Subcutaneous abdominal adipose tissue (tissue), 5 donors: ENCODE data around the gene COL16A1.

ENCODE experiments used
- H3K27ac ChIP-seq: one replicate; pipeline ENCODE4 v1.7.0; 2013; ENCODE audit warnings: low read depth, mild to moderate bottlenecking, inconsistent platforms, low read length, moderate library complexity
- H3K27me3 ChIP-seq, 5 donors: one replicate each; pipeline ENCODE4 v1.7.0; 2013; ENCODE audit warnings: low read length in 5 of 5, inconsistent platforms in 1 of 5; ENCODE audit not compliant: control insufficient read depth in 5 of 5, insufficient read depth in 4 of 5
- H3K36me3 ChIP-seq, 5 donors: one replicate each; pipeline ENCODE4 v1.7.0; 2013; ENCODE audit warnings: low read length in 5 of 5; ENCODE audit not compliant: control insufficient read depth in 5 of 5, insufficient read depth in 5 of 5
- H3K4me1 ChIP-seq, 5 donors: one replicate each; pipeline ENCODE4 v1.7.0; 2013; ENCODE audit warnings: low read length in 5 of 5, mild to moderate bottlenecking in 3 of 5, moderate library complexity in 1 of 5; ENCODE audit not compliant: control insufficient read depth in 5 of 5, insufficient read depth in 5 of 5
- H3K4me3 ChIP-seq, 5 donors: one replicate each; pipeline ENCODE4 v1.7.0; 2013; ENCODE audit warnings: low read length in 5 of 5, low read depth in 1 of 5
- H3K9ac ChIP-seq, 5 donors: one replicate each; pipeline ENCODE4 v1.7.0; 2013; ENCODE audit warnings: low read length in 5 of 5, mild to moderate bottlenecking in 4 of 5, moderate library complexity in 3 of 5
- H3K9me3 ChIP-seq, 5 donors: one replicate each; pipeline ENCODE4 v1.7.0; 2013; ENCODE audit warnings: low read length in 5 of 5; ENCODE audit not compliant: control insufficient read depth in 5 of 5
- donor health status: healthy.
- donor health status: healthy.
- donor health status: healthy.
- donor health status: healthy.
- donor health status: healthy.

COL16A1 gene

DNA sequence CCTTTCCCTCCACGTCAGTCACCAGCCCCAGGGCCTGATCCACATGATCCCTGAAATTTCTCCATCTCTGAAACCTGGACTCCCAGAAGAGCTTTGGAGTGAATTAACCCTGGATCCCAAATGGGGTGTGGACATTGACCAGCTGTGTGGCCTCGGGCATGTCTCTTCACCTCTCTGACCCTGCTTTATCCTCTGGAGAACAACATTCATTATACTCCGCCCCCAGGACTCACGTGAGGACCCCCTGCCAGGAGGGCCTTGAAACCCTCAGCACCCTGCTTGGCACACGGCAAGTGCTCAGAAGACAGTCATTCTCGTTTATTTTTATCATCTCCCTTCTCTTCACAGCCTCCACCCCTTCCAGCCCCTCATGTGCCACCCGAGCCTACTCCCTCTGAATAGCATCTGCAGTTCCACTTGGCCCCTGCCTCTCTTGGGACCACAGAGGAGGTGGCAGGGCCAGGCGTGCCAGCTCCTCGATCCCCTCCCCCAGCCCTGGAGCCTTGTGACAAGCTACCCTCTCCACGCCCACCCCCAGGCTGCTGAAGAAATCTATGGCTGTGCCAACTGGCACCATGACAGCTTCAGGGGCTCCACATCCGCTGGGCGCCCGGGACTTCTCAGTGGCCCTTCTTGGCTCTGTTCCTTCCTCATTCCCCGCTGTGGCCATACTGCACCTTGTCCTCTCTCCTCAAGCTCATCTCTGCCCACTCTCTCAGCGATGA is 42.3 kb upstream of the COL16A1 start:
- peaks cover 0 to 13% (median 0%) of the 10 kb centered on the region in 5 donors for H3K4me1 ChIP-seq
- no peak overlapping the region for H3K27ac ChIP-seq
- H3K9ac ChIP-seq, result no peak overlapping the region

GRCh38 chr1:31745096-31745945 is 41.5 kb upstream of the COL16A1 start:
- Histone ChIP-seq H3K4me3 (no peak overlapping the region), H3K9ac (no peak overlapping the region), H3K27me3 (peaks cover 0 to 7% (median 0%) of the 10 kb centered on the region in 5 donors), H3K9me3 (no peaks in the 10 kb centered on the region), H3K36me3 (no peaks in the 10 kb centered on the region), H3K4me1 (peaks cover 0 to 6% (median 0%) of the 10 kb centered on the region in 5 donors), H3K27ac (no peak overlapping the region)

More for the DNA sequence above, 42.3 kb upstream of the COL16A1 start:
- no peak overlapping the region for H3K4me3 ChIP-seq
- peaks cover 0 to 7% (median 0%) of the 10 kb centered on the region in 5 donors for H3K27me3 ChIP-seq
- H3K9me3 ChIP-seq, result no peaks in the 10 kb centered on the region
- no peaks in the 10 kb centered on the region for H3K36me3 ChIP-seq

GRCh38 chr1:31744165-31744888 is 40.5 kb upstream of the COL16A1 start:
- peaks cover 0 to 7% (median 0%) of the 10 kb centered on the region in 5 donors for H3K27me3 ChIP-seq
- no peaks in the 10 kb centered on the region for H3K9me3 ChIP-seq
- no peak overlapping the region for H3K27ac ChIP-seq
- H3K4me1 ChIP-seq, result peaks cover 0 to 4% (median 0%) of the 10 kb centered on the region in 5 donors
- no peak overlapping the region for H3K4me3 ChIP-seq
- H3K9ac ChIP-seq, result no peak overlapping the region
- H3K36me3 ChIP-seq, result no peaks in the 10 kb centered on the region

- Histone ChIP-seq H3K27ac (no peak overlapping the region), H3K4me1 (peaks cover 0 to 4% (median 0%) of the 10 kb centered on the region in 5 donors), H3K27me3 (peaks cover 0 to 6% (median 0%) of the 10 kb centered on the region in 5 donors), H3K36me3 (no peaks in the 10 kb centered on the region), H3K9ac (no peak overlapping the region), H3K9me3 (no peaks in the 10 kb centered on the region), H3K4me3 (no peak overlapping the region)
These were observed 38.8 kb upstream of the COL16A1 start for GRCh38 chr1:31742462-31743212.

GRCh38 chr1:31739346-31739745 is 35.5 kb upstream of the COL16A1 start:
- H3K27ac ChIP-seq, result no peak overlapping the region
- H3K36me3 ChIP-seq, result no peaks in the 10 kb centered on the region
- H3K9me3 ChIP-seq, result no peaks in the 10 kb centered on the region
- no peaks in the 10 kb centered on the region for H3K4me1 ChIP-seq
- H3K27me3 ChIP-seq, result peaks cover 0 to 3% (median 0%) of the 10 kb centered on the region in 5 donors
- H3K4me3 ChIP-seq, result no peak overlapping the region
- H3K9ac ChIP-seq, result no peak overlapping the region

DNA sequence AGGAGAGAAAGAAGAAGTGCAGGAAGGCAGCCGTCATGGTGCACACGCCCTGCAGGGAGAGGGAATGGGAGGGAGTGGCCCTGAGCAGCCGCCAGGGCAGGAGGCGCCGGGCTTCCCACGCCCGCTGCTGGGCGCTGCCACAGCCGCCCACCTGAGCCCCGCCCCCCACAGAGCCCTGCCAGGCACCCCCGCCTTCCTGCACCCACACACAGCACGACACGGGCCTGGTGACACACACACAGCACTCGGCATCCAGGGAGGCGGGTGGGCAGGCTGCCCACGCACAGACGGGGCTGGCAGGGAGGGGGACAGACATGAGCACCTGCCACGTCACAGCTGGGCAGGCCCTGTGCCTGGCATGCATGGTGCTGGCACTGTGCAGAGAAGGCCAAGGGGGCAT is 32.9 kb upstream of the COL16A1 start:
- H3K4me1 ChIP-seq, result no peaks in the 10 kb centered on the region
- no peaks in the 10 kb centered on the region for H3K9me3 ChIP-seq
- peaks cover 0 to 3% (median 0%) of the 10 kb centered on the region in 5 donors for H3K27me3 ChIP-seq
- H3K4me3 ChIP-seq, result no peak overlapping the region
- no peak overlapping the region for H3K9ac ChIP-seq
- no peaks in the 10 kb centered on the region for H3K36me3 ChIP-seq
- no peak overlapping the region for H3K27ac ChIP-seq

DNA sequence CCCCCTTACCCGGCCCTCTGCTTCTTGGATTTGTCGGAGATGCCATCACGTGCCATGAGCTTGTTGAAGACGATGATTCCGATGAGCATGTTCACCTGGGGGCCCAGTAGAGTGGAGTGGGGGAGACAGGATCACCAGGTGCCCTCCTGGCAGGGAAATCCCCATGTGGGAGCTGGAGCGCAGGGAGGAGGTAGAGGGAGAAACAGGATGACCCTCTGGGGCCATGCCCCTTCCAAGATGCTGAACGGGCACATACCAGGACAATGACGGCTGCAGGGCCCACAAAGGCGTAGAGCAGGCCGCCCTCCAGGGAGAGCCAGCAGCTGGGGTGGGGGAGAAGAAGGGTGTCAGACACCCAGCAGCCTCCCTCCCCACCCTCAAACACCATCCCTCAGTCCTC is 31.8 kb upstream of the COL16A1 start:
- no peak overlapping the region for H3K9ac ChIP-seq
- no peaks in the 10 kb centered on the region for H3K9me3 ChIP-seq
- peaks cover 0 to 3% (median 0%) of the 10 kb centered on the region in 5 donors for H3K27me3 ChIP-seq
- no peaks in the 10 kb centered on the region for H3K36me3 ChIP-seq
- no peak overlapping the region for H3K27ac ChIP-seq
- H3K4me1 ChIP-seq, result no peaks in the 10 kb centered on the region
- no peak overlapping the region for H3K4me3 ChIP-seq

DNA sequence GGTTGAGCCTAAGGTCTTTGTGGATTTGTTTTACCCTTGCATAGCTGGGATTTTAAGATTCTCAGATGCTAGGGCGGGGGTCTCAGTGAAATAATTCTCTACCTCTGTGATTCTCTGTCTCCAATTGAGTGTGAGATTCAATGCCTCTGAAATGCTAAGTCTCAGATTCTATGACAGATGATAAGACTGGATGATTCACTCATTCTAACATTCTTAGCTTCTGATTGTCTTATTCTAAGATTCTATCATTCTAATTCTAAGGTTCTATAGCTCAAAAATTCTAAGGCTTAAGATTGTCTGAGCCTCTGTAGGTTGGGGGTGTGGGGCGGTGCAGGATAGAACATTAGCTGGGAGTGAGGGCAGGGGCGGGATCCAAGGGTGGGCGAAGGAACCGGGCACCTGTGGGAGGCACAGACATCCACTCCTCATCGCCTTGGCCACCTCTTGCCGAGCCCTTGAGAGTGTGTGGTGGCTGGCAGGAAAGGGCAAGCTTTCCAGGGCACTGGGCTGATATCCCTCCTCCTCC is 30.8 kb upstream of the COL16A1 start:
- no peaks in the 10 kb centered on the region for H3K4me1 ChIP-seq
- H3K27ac ChIP-seq, result no peak overlapping the region
- peaks cover 0 to 3% (median 0%) of the 10 kb centered on the region in 5 donors for H3K27me3 ChIP-seq
- no peak overlapping the region for H3K9ac ChIP-seq
- no peaks in the 10 kb centered on the region for H3K9me3 ChIP-seq
- no peaks in the 10 kb centered on the region for H3K36me3 ChIP-seq
- H3K4me3 ChIP-seq, result no peak overlapping the region

DNA sequence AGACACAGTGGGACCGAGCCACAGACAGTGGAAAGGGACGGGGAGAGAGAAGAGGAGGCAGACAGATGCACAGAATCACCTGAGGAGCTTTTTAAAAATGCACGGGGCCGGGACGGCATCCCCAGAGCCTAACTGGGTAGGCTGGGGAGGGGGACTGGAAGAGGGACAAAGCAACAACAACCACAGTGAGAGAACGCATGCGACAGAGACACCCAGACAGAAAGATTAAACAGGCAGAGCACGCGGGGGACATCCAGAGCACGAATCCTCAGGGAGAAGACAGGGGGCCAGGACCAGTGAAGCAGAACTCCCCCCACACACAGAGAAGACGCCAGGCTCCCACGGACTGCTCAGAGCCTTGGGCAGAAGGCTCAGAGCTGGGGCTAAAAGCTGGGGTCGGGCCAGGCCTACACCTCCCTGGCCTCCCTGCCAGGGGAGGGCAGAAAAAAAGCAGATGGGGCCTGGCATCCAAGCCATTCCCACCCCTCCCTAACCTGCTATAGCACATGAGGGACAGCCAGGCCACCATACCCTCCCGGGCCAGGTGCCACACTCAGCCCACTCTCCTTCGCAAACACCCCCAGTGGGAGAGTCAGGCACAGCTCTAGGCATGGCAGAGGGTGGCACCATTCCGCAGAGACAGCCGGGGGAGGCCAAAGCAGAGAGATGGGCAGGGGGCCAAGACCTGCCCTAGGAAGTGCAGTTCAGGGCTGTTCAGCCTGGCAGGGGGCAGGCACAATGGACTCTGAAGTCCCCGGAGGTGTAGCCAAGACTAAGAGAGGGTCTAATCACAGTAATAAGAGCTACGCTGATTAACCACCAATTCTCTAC is 29.8 kb upstream of the COL16A1 start:
- Histone ChIP-seq H3K27me3 (no peaks in the 10 kb centered on the region), H3K4me1 (no peaks in the 10 kb centered on the region), H3K27ac (no peak overlapping the region), H3K36me3 (no peaks in the 10 kb centered on the region), H3K9me3 (no peaks in the 10 kb centered on the region), H3K4me3 (no peak overlapping the region), H3K9ac (no peak overlapping the region)
